Upper lobe of left lung (tissue), 6 donors: ENCODE data around the gene BLOC1S3. TPM values are rescaled to one million over a fixed set of nuclear protein-coding genes. Genes with fewer than 3 reads are reported as not detected.
A peak's percentile ranks its signal among the peaks of the same experiment; 100 is the strongest.

Experiments used
- ATAC-seq, 2 donors: fragments of 200-7000 bp; cut with Tn5 transposase; one replicate each; pipeline ENCODE4 v1.9.1; 2022; ENCODE audit warnings: mild to moderate bottlenecking in 2 of 2, moderate library complexity in 2 of 2; ENCODE audit not compliant: low FRiP score in 2 of 2
- DNase-seq, 2 donors: peaks; one replicate each; pipeline ENCODE4 v3.0.0-alpha.2; 2019 to 2020
- H3K27ac ChIP-seq, 4 donors: fragments of 200-600 bp; sonication (generic); one replicate each; pipeline ENCODE4 v1.5.1; 2016 to 2019
- H3K27me3 ChIP-seq, 4 donors: fragments of 200-600 bp; sonication (generic); one replicate each; pipeline ENCODE4 v1.5.1; 2017 to 2019
- H3K36me3 ChIP-seq, 4 donors: fragments of 200-600 bp; sonication (generic); one replicate each; pipeline ENCODE4 v1.5.1; 2016 to 2019
- H3K4me1 ChIP-seq, 4 donors: fragments of 200-600 bp; sonication (generic); one replicate each; pipeline ENCODE4 v1.5.1; 2018 to 2019
- H3K4me3 ChIP-seq, 4 donors: fragments of 200-600 bp; sonication (generic); one replicate each; pipeline ENCODE4 v1.5.1; 2017 to 2019; ENCODE audit warnings: mild to moderate bottlenecking in 2 of 4, moderate library complexity in 1 of 4
- H3K9me3 ChIP-seq, 4 donors: fragments of 200-600 bp; sonication (generic); one replicate each; pipeline ENCODE4 v1.5.1; 2018 to 2019
- EP300 ChIP-seq, 4 donors: sonication (generic); formaldehyde crosslinking; IDR thresholded peaks; one replicate each; pipeline ENCODE4 v1.5.1; 2017; ENCODE audit warnings: antibody characterized with exemption in 4 of 4, control low read depth in 2 of 4
- POLR2A ChIP-seq, 4 donors: fragments of 450-650 bp; IDR thresholded peaks; one replicate each; pipeline ENCODE4 v1.5.1; 2016 to 2017; ENCODE audit warnings: antibody characterized with exemption in 4 of 4, mild to moderate bottlenecking in 2 of 4
- POLR2AphosphoS5 ChIP-seq, 2 donors: sonication (generic); formaldehyde crosslinking; IDR thresholded peaks; one replicate each; pipeline ENCODE4 v1.5.1; 2017; ENCODE audit warnings: antibody characterized with exemption in 2 of 2
- WGBS, 2 donors: methylation state at CpG; one replicate each; pipeline ENCODE4 v1.1.5; 2017 to 2018; 5-methylcytosine and 5-hydroxymethylcytosine counted together
- total RNA-seq, 6 donors: library from RNA; depleted of rRNA in 4 of 6; stranded (reverse); fragments of >200 nt in 4 of 6; gene quantifications; one replicate each; pipeline versions ENCODE4 v1.1.0 to v1.2.1, GENCODE V29; 2016 to 2021
- TF ChIP-seq, protein P1 (sequence below), 6 experiments: fragments of 450-650 bp in 4 of 6; fragments of 200-600 bp in 2 of 6; sonication (generic) in 2 of 6; IDR thresholded peaks; one replicate each; pipeline ENCODE4 v1.5.1; 2016 to 2019; ENCODE audit warnings: antibody characterized with exemption in 6 of 6
- donor health status: DM: no; HTN: no; CAD: no; lungs with moderate emphysema.
- donor health status: DM: no; HTN: yes; CAD: no; lungs with severe emphysema.

BLOC1S3 gene
- total RNA-seq, 6 donors from 2014 or later: 4.7 to 34.6 (median 18.6) TPM

- no peak overlapping the region for H3K4me3 ChIP-seq
- peak overlapping the region in 2 of 4 donors; percentile 20 to 44 for H3K27ac ChIP-seq
- no peaks in the 10 kb centered on the region for H3K36me3 ChIP-seq
- no peaks in the 10 kb centered on the region for H3K9me3 ChIP-seq
- ATAC-seq (no peak), DNase-seq (peak; percentile 31 to 78)
- peaks cover 0 to 23% (median 9%) of the 10 kb centered on the region in 4 donors for H3K27me3 ChIP-seq
- TF ChIP-seq EP300 (IDR thresholded peaks at IDR 0.05): peak in 1 of 4 donors; percentile 38
- TF ChIP-seq, protein P1, sequence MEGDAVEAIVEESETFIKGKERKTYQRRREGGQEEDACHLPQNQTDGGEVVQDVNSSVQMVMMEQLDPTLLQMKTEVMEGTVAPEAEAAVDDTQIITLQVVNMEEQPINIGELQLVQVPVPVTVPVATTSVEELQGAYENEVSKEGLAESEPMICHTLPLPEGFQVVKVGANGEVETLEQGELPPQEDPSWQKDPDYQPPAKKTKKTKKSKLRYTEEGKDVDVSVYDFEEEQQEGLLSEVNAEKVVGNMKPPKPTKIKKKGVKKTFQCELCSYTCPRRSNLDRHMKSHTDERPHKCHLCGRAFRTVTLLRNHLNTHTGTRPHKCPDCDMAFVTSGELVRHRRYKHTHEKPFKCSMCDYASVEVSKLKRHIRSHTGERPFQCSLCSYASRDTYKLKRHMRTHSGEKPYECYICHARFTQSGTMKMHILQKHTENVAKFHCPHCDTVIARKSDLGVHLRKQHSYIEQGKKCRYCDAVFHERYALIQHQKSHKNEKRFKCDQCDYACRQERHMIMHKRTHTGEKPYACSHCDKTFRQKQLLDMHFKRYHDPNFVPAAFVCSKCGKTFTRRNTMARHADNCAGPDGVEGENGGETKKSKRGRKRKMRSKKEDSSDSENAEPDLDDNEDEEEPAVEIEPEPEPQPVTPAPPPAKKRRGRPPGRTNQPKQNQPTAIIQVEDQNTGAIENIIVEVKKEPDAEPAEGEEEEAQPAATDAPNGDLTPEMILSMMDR (IDR thresholded peaks at IDR 0.05): peak in 3 of 6 experiments; percentile 5 to 22 (median 21)
- TF ChIP-seq POLR2AphosphoS5 (IDR thresholded peaks at IDR 0.05): peak in 1 of 2 donors; percentile 42
- TF ChIP-seq POLR2A (IDR thresholded peaks at IDR 0.05): no peak
- peaks cover 11 to 41% (median 20%) of the 10 kb centered on the region in 4 donors for H3K4me1 ChIP-seq
- 5 to 7% methylated on average over 17 to 30 of the region's 35 CpGs for whole genome bisulfite sequencing, 2 donors
These were observed 37.0 kb downstream of the BLOC1S3 start for GRCh38 chr19:45215391-45216191.

- 75 to 84% methylated on average over 6 of the region's 6 CpGs for WGBS, 2 donors
- no peaks in the 10 kb centered on the region for H3K9me3 ChIP-seq
- TF ChIP-seq EP300 (IDR thresholded peaks at IDR 0.05): no peak
- TF ChIP-seq, protein P1 (IDR thresholded peaks at IDR 0.05): no peak
- no peak for TF ChIP-seq POLR2AphosphoS5 (IDR thresholded peaks at IDR 0.05)
- no peak for TF ChIP-seq POLR2A (IDR thresholded peaks at IDR 0.05)
- ATAC-seq: no peak
- peaks cover 11 to 35% (median 15%) of the 10 kb centered on the region in 4 donors for H3K4me1 ChIP-seq
- no peaks in the 10 kb centered on the region for H3K36me3 ChIP-seq
- DNase-seq: no peak
- peaks cover 0 to 23% (median 9%) of the 10 kb centered on the region in 4 donors for H3K27me3 ChIP-seq
- H3K27ac ChIP-seq: no peak overlapping the region
- H3K4me3 ChIP-seq: no peak overlapping the region
These were observed 38.1 kb downstream of the BLOC1S3 start for GRCh38 chr19:45216667-45217066.

- Histone ChIP-seq H3K27me3 (peaks cover 0 to 23% (median 9%) of the 10 kb centered on the region in 4 donors), H3K27ac (no peak overlapping the region), H3K36me3 (no peaks in the 10 kb centered on the region), H3K9me3 (no peaks in the 10 kb centered on the region), H3K4me1 (peaks cover 7 to 28% (median 9%) of the 10 kb centered on the region in 4 donors), H3K4me3 (no peak overlapping the region)
- DNase-seq (peak in 1 of 2 donors; percentile 74), ATAC-seq (no peak)
- TF ChIP-seq EP300 (IDR thresholded peaks at IDR 0.05): no peak
- TF ChIP-seq, protein P1 (IDR thresholded peaks at IDR 0.05): no peak
- no peak for TF ChIP-seq POLR2AphosphoS5 (IDR thresholded peaks at IDR 0.05)
- no peak for TF ChIP-seq POLR2A (IDR thresholded peaks at IDR 0.05)
- 37 to 44% methylated on average over 19 to 44 of the region's 46 CpGs for WGBS, 2 donors
These were observed 38.8 kb downstream of the BLOC1S3 start for GRCh38 chr19:45217193-45217956.

DNA sequence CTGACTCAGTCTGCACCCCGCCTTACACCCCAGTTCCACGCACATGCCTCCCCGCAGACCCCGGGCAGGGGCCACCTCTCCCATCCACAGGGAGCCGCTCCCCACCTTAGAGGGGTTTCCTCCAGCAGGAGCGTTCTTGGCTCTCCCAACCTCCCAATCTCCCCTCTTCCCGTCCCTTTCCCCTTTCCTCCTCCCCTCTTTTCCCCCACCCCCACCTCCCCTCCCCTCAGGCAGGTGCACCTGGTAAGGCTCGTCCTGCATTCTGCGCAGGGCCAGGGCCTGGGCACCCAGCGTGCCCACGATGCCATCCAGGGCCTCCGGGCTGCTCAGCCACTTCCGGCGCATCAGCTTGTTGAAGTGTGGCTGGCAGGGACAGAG is 39.4 kb downstream of the BLOC1S3 start:
- peaks cover 3 to 23% (median 7%) of the 10 kb centered on the region in 4 donors for H3K4me1 ChIP-seq
- TF ChIP-seq, protein P1 (IDR thresholded peaks at IDR 0.05): no peak
- no peak for TF ChIP-seq POLR2AphosphoS5 (IDR thresholded peaks at IDR 0.05)
- TF ChIP-seq EP300 (IDR thresholded peaks at IDR 0.05): no peak
- H3K9me3 ChIP-seq: no peaks in the 10 kb centered on the region
- 52 to 63% methylated on average over 13 of the region's 14 CpGs for WGBS, 2 donors
- ATAC-seq (peak in 1 of 2 donors; percentile 25), DNase-seq (peak in 1 of 2 donors; percentile 31)
- no peak overlapping the region for H3K4me3 ChIP-seq
- H3K27ac ChIP-seq: no peak overlapping the region
- H3K36me3 ChIP-seq: no peaks in the 10 kb centered on the region
- H3K27me3 ChIP-seq: peaks cover 0 to 23% (median 9%) of the 10 kb centered on the region in 4 donors
